Activated naive CD8-positive, alpha-beta T cell treated with anti-CD3 and anti-CD28 coated beads, Interleukin-2, amount 10 ng/mL, durations not matched to agents 7 days and 5 days (primary cell): ENCODE data around the gene GALM. TPM values are rescaled to one million over a fixed set of nuclear protein-coding genes. Genes with fewer than 3 reads are reported as not detected.

Experiments
- ATAC-seq: fragments of 150-1000 bp; cut with Tn5 transposase; one replicate; pipeline ENCODE4 v1.10.0; 2021; ENCODE audit warnings: low read depth, moderate library complexity
- POLR2A ChIA-PET: fragments of 350-600 bp; sonication (Branson Sonifier 250); formaldehyde crosslinking; loops from one replicate; lab custom pipeline; 2021; ENCODE audit warnings: antibody characterized with exemption; lab: Charles Lee
- DNase-seq: peaks from one replicate; pipeline ENCODE4 v3.0.0; 2021
- H3K27ac Mint-ChIP-seq: one replicate; pipeline ENCODE4 v1.8.0; 2022; ENCODE audit warnings: mild to moderate bottlenecking, mixed read lengths
- H3K27me3 Mint-ChIP-seq: one replicate; pipeline ENCODE4 v1.8.0; 2022; ENCODE audit warnings: mild to moderate bottlenecking, moderate library complexity, mixed read lengths
- H3K36me3 Mint-ChIP-seq: one replicate; pipeline ENCODE4 v1.8.0; 2021; ENCODE audit warnings: mild to moderate bottlenecking, mixed read lengths
- H3K4me1 Mint-ChIP-seq: one replicate; pipeline ENCODE4 v1.8.0; 2021; ENCODE audit warnings: mixed read lengths
- H3K4me3 Mint-ChIP-seq: one replicate; pipeline ENCODE4 v1.8.0; 2022; ENCODE audit warnings: mild to moderate bottlenecking, moderate library complexity, mixed read lengths
- H3K9me3 Mint-ChIP-seq: one replicate; pipeline ENCODE4 v1.8.0; 2021; ENCODE audit warnings: mixed read lengths
- total RNA-seq, 2 experiments: library from RNA; stranded (reverse); gene quantifications; one replicate each; pipeline ENCODE4 v1.2.3, GENCODE V29; 2021

GALM gene
- 10 to 100 TPM; 28.3 to 30.2 TPM for total RNA-seq

DNA sequence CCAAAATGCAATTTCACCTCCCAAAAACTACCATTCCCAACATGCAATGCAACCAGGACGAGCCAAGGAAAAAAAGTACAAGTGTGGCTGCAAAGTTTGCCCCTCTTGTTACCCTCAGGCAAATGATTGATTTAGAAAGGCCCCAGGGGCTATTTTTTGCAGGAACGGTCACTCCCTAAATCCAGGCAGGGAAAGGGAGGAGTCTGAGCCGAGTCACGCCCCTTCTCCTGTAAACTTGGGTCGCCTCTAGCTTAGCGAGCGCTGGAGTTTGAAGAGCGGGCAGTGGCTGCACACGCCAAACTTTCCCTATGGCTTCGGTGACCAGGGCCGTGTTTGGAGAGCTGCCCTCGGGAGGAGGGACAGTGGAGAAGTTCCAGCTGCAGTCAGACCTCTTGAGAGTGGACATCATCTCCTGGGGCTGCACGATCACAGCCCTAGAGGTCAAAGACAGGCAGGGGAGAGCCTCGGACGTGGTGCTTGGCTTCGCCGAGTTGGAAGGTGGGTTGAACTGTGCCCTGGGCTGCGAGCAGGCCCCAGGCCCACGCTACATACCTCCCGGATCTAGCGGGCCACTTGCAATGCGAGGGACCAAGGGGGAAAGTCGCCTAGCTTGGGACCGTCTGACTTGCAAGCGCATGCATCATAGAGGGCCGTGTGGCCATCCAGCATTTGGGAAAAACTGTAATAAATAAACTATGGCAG, at the start of gene GALM:
TSS of gene GALM (plus strand) at position 261 of the 702 bp plus-strand sequence. CDS start at position 309, 48 bp downstream.
- H3K36me3 Mint-ChIP-seq = peaks cover 20% of the 10 kb centered on the region
- POLR2A ChIA-PET = interaction anchor here (0.5 to 6.7 kb wide), 15 partner anchors 8 to 1509 kb away, joined by 3 to 76 read pairs (median 4); partner anchors contain the start of genes EIF2AK2, HNRNPLL and SRSF7
- peak within 1 kb of the TSS; percentile 90 for H3K4me3 Mint-ChIP-seq
- no peaks in the 10 kb centered on the region for H3K27me3 Mint-ChIP-seq
- ATAC-seq = peak; percentile 37
- H3K9me3 Mint-ChIP-seq = no peaks in the 10 kb centered on the region
- DNase-seq = peak; percentile 62
- peaks cover 51% of the 10 kb centered on the region for H3K4me1 Mint-ChIP-seq
- H3K27ac Mint-ChIP-seq = peak within 1 kb of the TSS; percentile 92

DNA sequence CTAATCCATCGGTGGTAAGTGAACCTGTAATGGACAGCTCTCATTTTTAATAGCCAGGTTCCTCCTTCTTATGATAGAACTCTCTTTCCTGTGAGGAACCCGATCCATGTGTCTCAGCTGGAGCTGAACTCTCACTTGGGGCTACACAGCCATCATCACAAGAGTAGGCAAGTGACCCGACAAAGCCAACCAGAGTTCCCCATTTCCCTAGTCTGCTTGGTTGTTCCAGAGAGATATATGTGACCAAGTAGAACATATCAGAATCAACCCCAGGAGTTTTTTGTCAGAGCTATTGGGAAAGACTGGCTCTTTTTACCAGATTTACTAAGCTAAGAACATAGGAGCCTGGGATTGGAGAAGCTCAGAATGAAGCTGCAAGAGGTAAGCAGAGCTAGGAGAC, 48.6 kb upstream of the GALM start:
- H3K4me1 Mint-ChIP-seq = peaks cover 5% of the 10 kb centered on the region
- H3K36me3 Mint-ChIP-seq = no peaks in the 10 kb centered on the region
- no peak overlapping the region for H3K4me3 Mint-ChIP-seq
- peaks cover 1% of the 10 kb centered on the region for H3K27me3 Mint-ChIP-seq
- no peak for ATAC-seq
- DNase-seq = no peak
- POLR2A ChIA-PET = interaction anchor here (0.6 to 0.7 kb wide), 2 partner anchors 211 to 265 kb away, joined by 3 to 4 read pairs; no protein-coding TSS in a partner anchor
- no peak overlapping the region for H3K27ac Mint-ChIP-seq
- no peaks in the 10 kb centered on the region for H3K9me3 Mint-ChIP-seq

DNA sequence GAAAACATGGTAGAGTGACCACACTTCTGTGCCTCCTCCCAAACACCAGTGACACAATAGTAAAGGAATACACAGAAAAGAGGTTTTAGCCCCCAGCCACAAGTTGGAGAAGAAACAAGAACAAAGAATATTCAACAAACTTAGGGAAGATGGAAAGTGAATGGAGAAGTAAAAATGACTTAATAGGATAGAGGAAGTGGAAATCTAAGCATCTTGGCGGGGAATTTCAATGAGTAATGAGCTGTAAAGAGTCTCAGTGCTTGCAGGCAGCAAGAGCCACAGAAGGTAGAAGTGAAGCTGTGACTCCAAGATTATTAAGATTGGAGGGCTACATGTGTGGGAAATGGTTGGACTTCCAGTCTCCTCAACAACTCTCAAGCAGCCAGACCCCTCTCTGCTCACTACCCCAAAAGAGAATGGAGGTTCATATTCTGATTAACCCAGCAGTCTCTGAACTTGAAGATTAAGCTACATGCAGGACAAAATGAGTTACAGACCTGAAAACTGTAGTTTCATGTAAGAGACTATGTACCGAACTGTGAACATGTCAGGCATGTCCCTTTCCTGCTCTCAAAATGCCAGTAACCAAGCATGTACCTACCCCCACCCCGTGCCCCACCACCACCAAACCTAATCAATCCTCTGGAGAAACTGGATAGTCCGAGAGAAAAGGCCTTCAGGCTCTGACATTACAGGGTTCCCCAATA, 46.3 kb upstream of the GALM start:
- Mint-ChIP-seq H3K27ac (no peak overlapping the region), H3K9me3 (no peaks in the 10 kb centered on the region), H3K4me1 (peaks cover 2% of the 10 kb centered on the region), H3K4me3 (no peak overlapping the region), H3K36me3 (no peaks in the 10 kb centered on the region), H3K27me3 (peaks cover 1% of the 10 kb centered on the region)
- POLR2A ChIA-PET = no interaction called here
- no peak for ATAC-seq
- no peak for DNase-seq

DNA sequence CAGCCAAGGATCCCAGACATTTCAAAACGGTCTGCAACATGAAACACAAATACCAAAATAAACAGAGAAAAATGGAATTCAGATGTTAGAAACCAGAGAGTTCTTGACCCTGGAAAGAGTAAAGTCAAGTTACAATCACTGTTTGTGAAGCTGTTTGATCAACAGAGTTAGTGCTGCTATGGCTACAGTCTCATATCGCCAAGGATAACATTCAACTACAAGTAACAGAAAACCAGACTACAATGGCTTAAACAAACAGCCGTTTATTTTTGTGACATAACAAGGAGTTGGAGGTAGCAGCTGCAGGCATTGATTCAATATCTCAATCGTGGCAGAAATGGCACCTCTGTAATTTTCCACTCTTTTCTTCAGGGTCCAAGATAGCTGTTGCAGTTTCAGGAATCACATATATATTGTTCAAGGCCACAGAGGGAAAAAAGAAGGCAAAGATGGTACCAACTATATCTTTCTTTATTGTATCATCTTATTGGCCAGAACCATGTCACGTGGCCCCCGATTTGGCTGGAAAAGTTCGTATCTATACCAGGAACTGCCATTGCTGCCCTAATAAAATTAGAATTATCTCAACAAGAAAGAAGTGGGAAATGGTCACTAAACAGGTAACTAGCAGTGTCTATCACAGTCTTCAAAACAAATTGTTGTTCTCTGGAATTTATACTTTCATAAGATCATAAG, 45.5 kb upstream of the GALM start:
- H3K9me3 Mint-ChIP-seq = no peaks in the 10 kb centered on the region
- peaks cover 2% of the 10 kb centered on the region for H3K4me1 Mint-ChIP-seq
- no peak overlapping the region for H3K27ac Mint-ChIP-seq
- DNase-seq (no peak), ATAC-seq (no peak)
- POLR2A ChIA-PET = no interaction called here
- H3K36me3 Mint-ChIP-seq = no peaks in the 10 kb centered on the region
- H3K4me3 Mint-ChIP-seq = no peak overlapping the region
- peaks cover 1% of the 10 kb centered on the region for H3K27me3 Mint-ChIP-seq

DNA sequence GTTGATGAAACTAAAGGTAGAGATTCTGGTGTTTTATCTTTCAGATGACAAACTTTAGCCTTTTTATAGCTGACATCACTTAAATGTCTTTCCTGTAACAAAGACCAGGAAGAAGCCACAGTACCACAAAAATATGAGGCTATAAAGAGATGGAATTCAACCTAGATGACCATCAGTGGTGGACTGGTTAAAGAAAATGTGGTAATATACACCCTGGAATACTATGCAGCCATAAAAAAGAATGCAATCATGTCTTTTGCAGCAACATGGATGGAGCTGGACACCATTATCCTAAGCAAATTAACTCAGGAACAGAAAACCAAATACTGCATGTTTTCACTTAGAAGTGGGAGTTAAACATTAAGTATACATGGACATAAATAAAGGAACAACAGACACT, 44.9 kb upstream of the GALM start:
- no peaks in the 10 kb centered on the region for H3K9me3 Mint-ChIP-seq
- H3K4me3 Mint-ChIP-seq = no peak overlapping the region
- ATAC-seq (no peak), DNase-seq (no peak)
- H3K27ac Mint-ChIP-seq = no peak overlapping the region
- no peaks in the 10 kb centered on the region for H3K36me3 Mint-ChIP-seq
- H3K4me1 Mint-ChIP-seq = peaks cover 2% of the 10 kb centered on the region
- H3K27me3 Mint-ChIP-seq = peaks cover 1% of the 10 kb centered on the region
- POLR2A ChIA-PET = no interaction called here

DNA sequence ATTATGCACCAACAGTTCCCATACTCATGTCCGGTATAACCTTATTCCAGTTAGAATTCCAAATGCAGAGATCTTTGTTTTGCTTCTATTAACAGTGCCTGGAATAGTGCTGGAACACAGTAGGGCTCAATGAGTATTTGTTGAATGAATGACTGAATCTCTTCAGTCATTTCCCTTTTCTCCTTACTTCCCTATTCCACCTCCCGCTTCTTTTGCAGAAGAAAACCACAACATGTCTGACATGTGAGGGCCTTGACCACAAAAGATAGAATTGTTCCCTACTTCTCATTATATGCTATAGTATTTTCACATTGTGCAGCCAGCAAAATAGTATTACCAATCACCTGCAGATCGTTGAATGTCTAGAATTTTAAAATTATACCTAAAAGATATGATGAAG, 43.7 kb upstream of the GALM start:
- H3K36me3 Mint-ChIP-seq = no peaks in the 10 kb centered on the region
- DNase-seq (no peak), ATAC-seq (no peak)
- no peaks in the 10 kb centered on the region for H3K9me3 Mint-ChIP-seq
- H3K4me3 Mint-ChIP-seq = no peak overlapping the region
- H3K27me3 Mint-ChIP-seq = peaks cover 1% of the 10 kb centered on the region
- POLR2A ChIA-PET = no interaction called here
- peaks cover 13% of the 10 kb centered on the region for H3K4me1 Mint-ChIP-seq
- H3K27ac Mint-ChIP-seq = no peak overlapping the region

DNA sequence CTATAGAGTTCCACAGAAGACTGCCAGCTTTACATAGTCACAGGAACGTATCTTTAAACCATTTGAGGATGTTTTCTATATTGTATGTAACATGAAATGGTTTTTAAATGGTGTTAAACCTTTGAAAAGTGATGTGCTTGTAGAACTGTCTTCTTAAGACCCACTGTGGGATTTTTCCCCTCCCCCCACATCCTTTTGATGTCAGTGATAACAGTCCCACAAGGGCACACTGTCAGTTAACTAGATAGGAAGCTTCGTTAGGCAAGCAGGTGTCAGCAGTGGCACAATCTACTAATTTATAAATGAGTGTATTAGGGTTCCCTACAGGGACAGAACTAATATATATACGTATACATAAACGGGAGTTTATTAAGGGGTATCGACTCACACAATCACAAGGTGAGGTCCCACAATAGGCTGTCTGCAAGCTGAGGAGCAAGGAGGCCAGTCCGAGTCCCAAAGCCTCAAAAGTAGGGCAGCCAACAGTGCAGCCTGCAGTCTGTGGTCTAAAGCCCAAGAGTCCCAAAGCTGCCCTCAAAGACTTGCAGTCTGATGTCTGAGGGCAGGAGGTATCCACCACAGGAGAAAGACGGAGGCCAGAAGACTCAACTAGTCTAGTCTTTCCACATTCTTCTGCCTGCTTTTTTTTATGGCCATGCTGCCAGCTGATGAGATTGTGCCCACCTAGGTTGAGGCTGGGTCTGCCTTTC, 39.4 kb upstream of the GALM start:
- peak overlapping the region; percentile 4 for H3K4me3 Mint-ChIP-seq
- peaks cover 18% of the 10 kb centered on the region for H3K4me1 Mint-ChIP-seq
- POLR2A ChIA-PET = interaction anchor here (0.8 to 1.6 kb wide), 7 partner anchors 25 to 1395 kb away, joined by 3 to 5 read pairs (median 3); partner anchors contain the start of genes GALM and NDUFAF7
- H3K27ac Mint-ChIP-seq = no peak overlapping the region
- peak; percentile 88 for ATAC-seq
- peaks cover 1% of the 10 kb centered on the region for H3K27me3 Mint-ChIP-seq
- no peak for DNase-seq
- H3K9me3 Mint-ChIP-seq = no peaks in the 10 kb centered on the region
- H3K36me3 Mint-ChIP-seq = peaks cover 2% of the 10 kb centered on the region

DNA sequence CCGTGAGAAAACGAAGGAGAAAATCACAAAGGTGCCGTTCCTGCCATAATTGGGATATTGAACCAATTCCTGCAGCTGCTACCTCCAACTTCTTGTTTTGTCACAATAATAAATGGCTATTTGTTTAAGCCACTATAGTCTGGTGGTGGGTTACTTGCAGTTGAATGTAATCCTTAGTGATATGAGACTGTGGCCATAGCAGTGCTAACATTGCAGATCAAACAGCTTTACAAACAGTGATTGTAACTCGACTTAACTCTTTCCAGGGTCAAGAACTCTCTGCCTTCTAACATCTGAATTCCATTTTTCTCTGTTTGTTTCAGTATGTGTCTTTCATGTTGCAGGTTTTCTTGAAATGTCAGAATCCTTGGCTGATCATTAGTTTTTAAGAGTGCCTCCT, 38.5 kb upstream of the GALM start:
- Mint-ChIP-seq H3K4me1 (peaks cover 16% of the 10 kb centered on the region), H3K9me3 (no peaks in the 10 kb centered on the region), H3K4me3 (no peak overlapping the region), H3K27me3 (no peaks in the 10 kb centered on the region), H3K36me3 (peaks cover 2% of the 10 kb centered on the region), H3K27ac (no peak overlapping the region)
- ATAC-seq (no peak), DNase-seq (no peak)
- POLR2A ChIA-PET = interaction anchor here (1.2 to 1.6 kb wide), 2 partner anchors 25 to 37 kb away, joined by 3 read pairs; no protein-coding TSS in a partner anchor

DNA sequence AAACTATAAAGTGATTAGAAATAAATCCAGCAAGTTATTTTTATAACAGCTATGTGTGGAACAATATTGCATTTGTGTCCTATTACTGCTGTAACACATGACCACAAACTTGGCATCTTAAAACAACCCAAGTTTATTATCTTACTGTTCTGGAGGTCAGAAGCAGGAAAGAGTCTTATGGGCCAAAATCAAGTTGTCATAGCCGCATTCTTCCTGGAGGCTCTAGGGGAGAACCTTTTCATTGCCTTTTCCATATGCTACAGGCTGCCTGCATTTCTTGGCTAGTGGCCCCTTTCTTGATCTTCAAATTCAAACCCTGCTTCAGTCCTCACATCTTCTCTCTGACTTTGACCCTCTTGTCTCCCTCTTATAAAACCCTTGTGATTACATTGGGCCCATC, 36.2 kb upstream of the GALM start:
- Mint-ChIP-seq H3K27ac (no peak overlapping the region), H3K4me3 (no peak overlapping the region), H3K27me3 (no peaks in the 10 kb centered on the region), H3K36me3 (peaks cover 2% of the 10 kb centered on the region), H3K9me3 (peaks cover 2% of the 10 kb centered on the region), H3K4me1 (peaks cover 28% of the 10 kb centered on the region)
- no peak for DNase-seq
- POLR2A ChIA-PET = no interaction called here
- no peak for ATAC-seq

DNA sequence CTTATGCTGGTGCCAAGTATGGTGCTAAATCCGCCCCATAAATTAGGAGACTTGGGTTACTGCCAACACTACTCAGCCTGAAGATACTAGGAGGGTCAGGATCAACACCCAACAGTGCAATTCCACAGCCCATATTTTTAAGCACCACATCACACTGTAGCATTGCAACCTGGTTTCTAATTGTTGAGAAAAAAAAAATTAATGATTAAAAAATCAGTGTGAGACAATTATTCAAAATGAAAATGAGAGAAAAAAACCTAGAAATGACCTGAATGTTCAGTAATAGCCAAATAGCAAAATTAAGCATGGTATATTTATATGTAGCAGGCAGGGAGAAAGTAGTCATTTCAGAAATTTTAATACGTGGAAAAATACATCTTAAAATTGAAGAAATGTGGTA, 33.9 kb upstream of the GALM start:
- POLR2A ChIA-PET = no interaction called here

DNA sequence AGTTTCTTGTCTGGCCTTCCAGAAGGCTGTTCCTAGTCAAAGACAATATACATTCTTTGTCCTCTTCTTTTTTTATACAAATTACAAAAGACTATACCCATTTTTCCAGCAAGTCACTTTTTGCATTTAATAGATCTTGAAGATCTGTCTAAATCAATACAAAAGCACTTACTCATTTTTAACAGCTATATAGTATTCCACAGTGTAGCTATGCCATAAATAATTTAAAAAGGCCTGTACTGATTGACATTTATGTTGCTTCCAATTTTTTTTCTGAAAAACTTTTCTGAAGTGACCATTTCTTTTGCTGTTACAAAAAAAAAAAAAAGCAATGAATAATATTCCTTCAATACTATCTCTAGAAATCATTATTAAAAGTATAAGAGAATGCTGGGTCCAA, 32.9 kb upstream of the GALM start:
- POLR2A ChIA-PET = interaction anchor here (0.6 kb wide), 1 partner anchor 1667 kb away, joined by 3 read pairs; the partner anchor contains the start of gene STRN
- no peaks in the 10 kb centered on the region for H3K27me3 Mint-ChIP-seq
- H3K4me3 Mint-ChIP-seq = no peak overlapping the region
- no peak overlapping the region for H3K27ac Mint-ChIP-seq
- no peak for DNase-seq
- peaks cover 6% of the 10 kb centered on the region for H3K9me3 Mint-ChIP-seq
- peaks cover 7% of the 10 kb centered on the region for H3K36me3 Mint-ChIP-seq
- ATAC-seq = no peak
- H3K4me1 Mint-ChIP-seq = peaks cover 23% of the 10 kb centered on the region

More for the DNA sequence above, 33.9 kb upstream of the GALM start:
- Mint-ChIP-seq H3K4me1 (peaks cover 30% of the 10 kb centered on the region), H3K9me3 (peaks cover 5% of the 10 kb centered on the region), H3K27me3 (no peaks in the 10 kb centered on the region), H3K27ac (no peak overlapping the region), H3K4me3 (no peak overlapping the region), H3K36me3 (peaks cover 5% of the 10 kb centered on the region)
- no peak for ATAC-seq
- no peak for DNase-seq

GRCh38 chr2:38633895-38634294, 32.0 kb upstream of the GALM start:
- DNase-seq (no peak), ATAC-seq (no peak)
- Mint-ChIP-seq H3K36me3 (peaks cover 8% of the 10 kb centered on the region), H3K27me3 (no peaks in the 10 kb centered on the region), H3K9me3 (peaks cover 6% of the 10 kb centered on the region), H3K4me1 (peaks cover 25% of the 10 kb centered on the region), H3K4me3 (peak overlapping the region; percentile 25), H3K27ac (no peak overlapping the region)
- POLR2A ChIA-PET = no interaction called here

GRCh38 chr2:38634684-38635083, 31.2 kb upstream of the GALM start:
- no peak overlapping the region for H3K27ac Mint-ChIP-seq
- ATAC-seq = peak; percentile 68

More at GRCh38 chr2:38634684-38635083, 31.2 kb upstream of the GALM start:
- DNase-seq = no peak
- Mint-ChIP-seq H3K27me3 (no peaks in the 10 kb centered on the region), H3K36me3 (peaks cover 8% of the 10 kb centered on the region), H3K9me3 (peaks cover 6% of the 10 kb centered on the region), H3K4me3 (peak overlapping the region; percentile 25), H3K4me1 (peaks cover 25% of the 10 kb centered on the region)
- POLR2A ChIA-PET = interaction anchor here (0.7 kb wide), 2 partner anchors 32 to 37 kb away, joined by 4 read pairs; no protein-coding TSS in a partner anchor
